Naive thymus-derived CD4-positive, alpha-beta T cell (primary cell): ENCODE measurements around the gene ABHD17C. TPM values are rescaled to one million over a fixed set of nuclear protein-coding genes. Genes with fewer than 3 reads are reported as not detected.
A peak's percentile ranks its signal among the peaks of the same experiment; 100 is the strongest.

Source experiments
- ATAC-seq: fragments of 150-1000 bp; cut with Tn5 transposase; 2 replicates; pipeline ENCODE4 v1.10.0; 2021; ENCODE audit warnings: mild to moderate bottlenecking, moderate library complexity
- CTCF ChIA-PET: fragments of 350-600 bp; sonication (Branson Sonifier 250); formaldehyde crosslinking; loops from one replicate; lab custom pipeline; 2021; ENCODE audit warnings: antibody characterized with exemption; lab: Charles Lee
- POLR2A ChIA-PET: fragments of 350-600 bp; sonication (Branson Sonifier 250); formaldehyde crosslinking; loops from one replicate; lab custom pipeline; 2021; ENCODE audit warnings: antibody characterized with exemption, inconsistent platforms; lab: Charles Lee
- DNase-seq, 9 donors: peaks; one replicate each; pipeline versions ENCODE4 v3.0.0 to v3.0.0-alpha.2; 2020 to 2022; ENCODE audit warnings: mixed read lengths in 1 of 9
- H3K27ac ChIP-seq: one replicate; pipeline ENCODE4 v1.7.0; 2013; ENCODE audit warnings: mild to moderate bottlenecking, low read depth, low read length, moderate library complexity
- H3K27me3 ChIP-seq, 2 donors: one replicate each; pipeline ENCODE4 v1.7.0; 2013; ENCODE audit warnings: low read length in 2 of 2, mild to moderate bottlenecking in 2 of 2, moderate library complexity in 2 of 2; ENCODE audit not compliant: control insufficient read depth in 2 of 2, insufficient read depth in 2 of 2
- H3K36me3 ChIP-seq, 3 experiments: 1 replicate in 2 of 3; 2 replicates in 1 of 3; pipeline ENCODE4 v1.7.0; 2013; ENCODE audit warnings: low read length in 3 of 3, mild to moderate bottlenecking in 3 of 3, moderate library complexity in 1 of 3; ENCODE audit not compliant: insufficient read depth in 3 of 3, control insufficient read depth in 2 of 3
- H3K4me1 ChIP-seq, 2 donors: one replicate each; pipeline ENCODE4 v1.7.0; 2013; ENCODE audit warnings: low read length in 2 of 2, mild to moderate bottlenecking in 2 of 2, moderate library complexity in 1 of 2; ENCODE audit not compliant: control insufficient read depth in 2 of 2, insufficient read depth in 2 of 2
- H3K4me3 ChIP-seq: 2 replicates; pipeline ENCODE4 v1.7.0; 2013; ENCODE audit warnings: mild to moderate bottlenecking, low read length
- H3K9me3 ChIP-seq, 3 experiments: 1 replicate in 2 of 3; 2 replicates in 1 of 3; pipeline ENCODE4 v1.7.0; 2013; ENCODE audit warnings: low read length in 3 of 3; ENCODE audit not compliant: control insufficient read depth in 2 of 3
- H3K27ac Mint-ChIP-seq, 9 donors: one replicate each; pipeline ENCODE4 v1.8.0; 2020 to 2022; ENCODE audit warnings: mixed read lengths in 9 of 9, mild to moderate bottlenecking in 8 of 9, moderate library complexity in 5 of 9, inconsistent platforms in 2 of 9
- H3K27me3 Mint-ChIP-seq, 5 donors: one replicate each; pipeline ENCODE4 v1.8.0; 2021 to 2022; ENCODE audit warnings: mixed read lengths in 5 of 5, mild to moderate bottlenecking in 1 of 5
- H3K36me3 Mint-ChIP-seq, 5 donors: one replicate each; pipeline ENCODE4 v1.8.0; 2020 to 2022; ENCODE audit warnings: mixed read lengths in 5 of 5, mild to moderate bottlenecking in 3 of 5, inconsistent platforms in 1 of 5
- H3K4me1 Mint-ChIP-seq, 7 donors: one replicate each; pipeline ENCODE4 v1.8.0; 2020 to 2022; ENCODE audit warnings: mixed read lengths in 7 of 7, mild to moderate bottlenecking in 3 of 7, inconsistent platforms in 1 of 7
- H3K4me3 Mint-ChIP-seq, 10 donors: one replicate each; pipeline ENCODE4 v1.8.0; 2020 to 2022; ENCODE audit warnings: mild to moderate bottlenecking in 10 of 10, mixed read lengths in 10 of 10, moderate library complexity in 6 of 10, inconsistent platforms in 2 of 10
- H3K9me3 Mint-ChIP-seq, 11 donors: one replicate each; pipeline ENCODE4 v1.8.0; 2020 to 2022; ENCODE audit warnings: mixed read lengths in 11 of 11, mild to moderate bottlenecking in 4 of 11, inconsistent platforms in 1 of 11, moderate library complexity in 1 of 11
- intact Hi-C, 2 donors: fragments of 100-400 bp; cut with micrococcal nuclease; formaldehyde crosslinking; loops; one replicate each; pipeline ENCODE4 v1.15.1; 2023
- polyA plus RNA-seq, 2 donors: library from polyadenylated mRNA; unstranded; fragments of 300-500 nt; fragmentation: Illumina TruSeq; gene quantifications; one replicate each; pipeline ENCODE4 v1.2.3, GENCODE V29; 2021
- total RNA-seq, 6 experiments: library from RNA in 5 of 6; stranded (reverse) in 5 of 6; gene quantifications; 1 replicate in 5 of 6; 2 replicates in 1 of 6; pipeline ENCODE4 v1.2.3 and lab custom pipeline; 2021 to 2026

Gene ABHD17C
- total and polyA plus RNA-seq, 7 experiments from 2014 or later = 0.26 to 2.8 (median 1.8) TPM

GRCh38 chr15:80684697-80685096 is 10.4 kb upstream of the ABHD17C start:
- H3K4me1 Mint-ChIP-seq = peaks cover 0 to under 1% (median 0%) of the 10 kb centered on the region in 7 donors
- ChIA-PET POLR2A (no interaction called here), CTCF (no interaction called here)
- Histone ChIP-seq H3K4me3 (no peak overlapping the region), H3K27me3 (no peaks in the 10 kb centered on the region), H3K4me1 (no peaks in the 10 kb centered on the region), H3K27ac (no peak overlapping the region), H3K36me3 (no peaks in the 10 kb centered on the region), H3K9me3 (no peaks in the 10 kb centered on the region)
- intact Hi-C loops = no loop called here
- DNase-seq (no peak), ATAC-seq (no peak)
- H3K27ac Mint-ChIP-seq = no peak overlapping the region
- H3K4me3 Mint-ChIP-seq = no peak overlapping the region
- H3K36me3 Mint-ChIP-seq = no peaks in the 10 kb centered on the region
- peaks cover 0 to 7% (median 0%) of the 10 kb centered on the region in 11 donors for H3K9me3 Mint-ChIP-seq
- peaks cover 16 to 37% (median 24%) of the 10 kb centered on the region in 5 donors for H3K27me3 Mint-ChIP-seq

GRCh38 chr15:80685628-80686027 is 9.5 kb upstream of the ABHD17C start:
- H3K36me3 Mint-ChIP-seq = no peaks in the 10 kb centered on the region
- POLR2A ChIA-PET = no interaction called here
- CTCF ChIA-PET = no interaction called here
- no peak overlapping the region for H3K4me3 Mint-ChIP-seq
- H3K9me3 Mint-ChIP-seq = peaks cover 0 to 7% (median 0%) of the 10 kb centered on the region in 11 donors
- Histone ChIP-seq H3K27me3 (no peaks in the 10 kb centered on the region), H3K4me1 (no peaks in the 10 kb centered on the region), H3K36me3 (no peaks in the 10 kb centered on the region), H3K9me3 (no peaks in the 10 kb centered on the region), H3K4me3 (no peak overlapping the region), H3K27ac (no peak overlapping the region)
- ATAC-seq = no peak
- DNase-seq = no peak
- intact Hi-C loops = no loop called here
- H3K4me1 Mint-ChIP-seq = no peaks in the 10 kb centered on the region
- H3K27ac Mint-ChIP-seq = no peak overlapping the region
- peaks cover 15 to 40% (median 22%) of the 10 kb centered on the region in 5 donors for H3K27me3 Mint-ChIP-seq

DNA sequence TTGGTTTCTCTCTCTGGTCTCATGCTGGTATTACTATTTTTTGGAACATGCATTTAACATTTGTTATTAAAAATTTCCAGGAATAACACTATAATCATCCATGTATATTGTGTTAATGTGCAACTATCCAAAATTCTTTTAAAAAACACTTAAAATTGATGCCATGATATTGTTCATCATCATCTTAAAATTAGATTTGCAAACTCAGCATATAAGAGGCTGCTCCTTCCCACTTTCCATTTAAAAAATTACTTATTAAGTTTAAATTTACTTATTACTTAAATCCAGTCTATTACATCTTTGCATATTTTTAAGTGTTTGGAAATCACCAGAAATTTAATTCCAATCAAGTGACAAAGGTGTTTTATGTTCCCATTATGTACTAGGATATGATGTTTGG is 5.8 kb upstream of the ABHD17C start:
- POLR2A ChIA-PET = no interaction called here
- intact Hi-C loops = no loop called here
- peaks cover 0 to 2% (median 0%) of the 10 kb centered on the region in 11 donors for H3K9me3 Mint-ChIP-seq
- no peak overlapping the region for H3K4me3 ChIP-seq
- H3K9me3 ChIP-seq = no peaks in the 10 kb centered on the region
- ATAC-seq (no peak), DNase-seq (no peak)
- peaks cover under 1 to 47% (median 7%) of the 10 kb centered on the region in 5 donors for H3K27me3 Mint-ChIP-seq
- H3K27ac ChIP-seq = no peak overlapping the region
- H3K4me1 Mint-ChIP-seq = peaks cover 0 to 5% (median 2%) of the 10 kb centered on the region in 7 donors
- no peak overlapping the region for H3K27ac Mint-ChIP-seq
- H3K4me3 Mint-ChIP-seq = no peak overlapping the region
- no peaks in the 10 kb centered on the region for H3K27me3 ChIP-seq
- H3K36me3 Mint-ChIP-seq = no peaks in the 10 kb centered on the region
- CTCF ChIA-PET = no interaction called here
- H3K36me3 ChIP-seq = no peaks in the 10 kb centered on the region
- no peaks in the 10 kb centered on the region for H3K4me1 ChIP-seq

DNA sequence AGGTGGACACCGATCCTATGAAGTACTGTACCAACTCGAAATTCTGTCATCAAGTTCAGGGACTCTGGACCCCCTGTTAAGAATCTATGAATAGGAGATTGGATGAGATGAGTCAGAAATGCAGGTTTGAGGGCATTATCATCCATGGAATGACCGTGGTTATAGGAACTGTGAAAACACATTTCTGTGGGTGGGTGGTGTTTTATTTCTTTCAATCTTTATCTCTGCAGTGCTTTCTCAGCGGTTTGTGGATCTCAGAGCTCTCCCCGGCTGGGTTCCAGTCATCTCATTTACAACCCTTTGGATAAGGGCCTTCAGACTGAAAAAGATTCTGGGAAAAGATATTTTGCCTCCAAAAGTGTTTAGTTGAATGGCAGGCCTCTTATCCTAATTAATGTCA is 5.4 kb upstream of the ABHD17C start:
- Mint-ChIP-seq H3K4me3 (no peak overlapping the region), H3K27ac (no peak overlapping the region), H3K9me3 (no peaks in the 10 kb centered on the region), H3K4me1 (peaks cover 0 to 8% (median 4%) of the 10 kb centered on the region in 7 donors), H3K27me3 (peaks cover 0 to 48% (median 5%) of the 10 kb centered on the region in 5 donors), H3K36me3 (no peaks in the 10 kb centered on the region)
- ChIA-PET POLR2A (no interaction called here), CTCF (no interaction called here)
- DNase-seq (no peak), ATAC-seq (no peak)
- no peak overlapping the region for H3K4me3 ChIP-seq
- no peaks in the 10 kb centered on the region for H3K9me3 ChIP-seq
- H3K27ac ChIP-seq = no peak overlapping the region
- intact Hi-C loops = loop anchor here in 1 of 2 donors (10.0 kb wide), 1 partner anchor 315 kb away; the partner anchor contains the start of gene TLNRD1
- H3K36me3 ChIP-seq = no peaks in the 10 kb centered on the region
- H3K4me1 ChIP-seq = no peaks in the 10 kb centered on the region
- H3K27me3 ChIP-seq = no peaks in the 10 kb centered on the region

DNA sequence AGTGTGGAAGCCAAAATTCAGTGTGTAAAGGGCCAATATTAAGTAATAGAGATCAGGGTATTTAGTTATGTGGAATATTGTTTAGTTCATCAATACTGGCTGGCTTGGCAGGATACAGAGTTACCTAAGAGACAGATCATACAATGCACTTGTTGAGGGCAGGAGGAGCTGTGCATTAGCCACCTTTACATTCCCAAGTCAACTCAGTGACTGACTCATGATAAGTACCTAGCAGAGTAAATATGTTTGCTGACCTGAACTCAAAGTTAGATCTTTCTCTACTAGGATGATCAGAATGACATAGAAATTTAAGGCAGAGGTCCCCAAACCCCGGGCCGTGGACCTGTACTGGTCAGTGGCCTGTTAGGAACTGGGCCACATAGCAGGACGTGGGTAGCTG is 3.5 kb upstream of the ABHD17C start:
- no peaks in the 10 kb centered on the region for H3K36me3 Mint-ChIP-seq
- no peaks in the 10 kb centered on the region for H3K9me3 Mint-ChIP-seq
- DNase-seq (no peak), ATAC-seq (no peak)
- H3K9me3 ChIP-seq = no peaks in the 10 kb centered on the region
- no peak overlapping the region for H3K4me3 Mint-ChIP-seq
- peaks cover 0 to 50% (median 0%) of the 10 kb centered on the region in 5 donors for H3K27me3 Mint-ChIP-seq
- ChIA-PET POLR2A (interaction anchor here (0.6 kb wide), 1 partner anchor 29 kb away, joined by 3 read pairs; no protein-coding TSS in a partner anchor), CTCF (no interaction called here)
- H3K27ac ChIP-seq = no peak overlapping the region
- no peak overlapping the region for H3K27ac Mint-ChIP-seq
- H3K36me3 ChIP-seq = no peaks in the 10 kb centered on the region
- peaks cover 4 to 13% (median 11%) of the 10 kb centered on the region in 7 donors for H3K4me1 Mint-ChIP-seq
- peaks cover 1 to 6% of the 10 kb centered on the region in 2 donors for H3K4me1 ChIP-seq
- H3K27me3 ChIP-seq = no peaks in the 10 kb centered on the region
- intact Hi-C loops = loop anchor here in 1 of 2 donors (10.0 kb wide), 1 partner anchor 313 kb away; the partner anchor contains the start of gene TLNRD1
- H3K4me3 ChIP-seq = no peak overlapping the region

- Histone ChIP-seq H3K27me3 (no peaks in the 10 kb centered on the region), H3K27ac (no peak overlapping the region), H3K4me1 (peaks cover 8 to 13% of the 10 kb centered on the region in 2 donors), H3K4me3 (peak overlapping the region; percentile 37), H3K9me3 (no peaks in the 10 kb centered on the region), H3K36me3 (no peaks in the 10 kb centered on the region)
- CTCF ChIA-PET = no interaction called here
- ATAC-seq = peak; percentile 24
- Mint-ChIP-seq H3K27ac (peak overlapping the region; percentile 31 to 80 (median 65)), H3K4me1 (peaks cover 9 to 23% (median 18%) of the 10 kb centered on the region in 7 donors), H3K9me3 (peaks cover 0 to 1% (median 0%) of the 10 kb centered on the region in 11 donors), H3K4me3 (peak overlapping the region; percentile 77 to 98 (median 92)), H3K36me3 (peaks cover 0 to 4% (median 0%) of the 10 kb centered on the region in 5 donors), H3K27me3 (peaks cover 0 to 59% (median 0%) of the 10 kb centered on the region in 5 donors)
- peak in 3 of 9 donors; percentile 10 to 16 (median 11) for DNase-seq
- POLR2A ChIA-PET = interaction anchor here (1.6 kb wide), 1 partner anchor 14 kb away, joined by 5 read pairs; no protein-coding TSS in a partner anchor
- intact Hi-C loops = loop anchor here in 1 of 2 donors (10.0 kb wide), 1 partner anchor 311 kb away; the partner anchor contains the start of gene TLNRD1
Observed at GRCh38 chr15:80693682-80694610, 1.2 kb upstream of the ABHD17C start.
